ENCODE results near the gene PRKCA. TPM values are rescaled to one million over a fixed set of nuclear protein-coding genes. Genes with fewer than 3 reads are reported as not detected.

The PRKCA gene
- total RNA-seq, 4 donors from 2014 or later: 9.0 to 76.1 (median 15.1) TPM

- no peaks in the 10 kb centered on the region for H3K9me3 ChIP-seq
- no peak overlapping the region for H3K27ac ChIP-seq
- H3K4me3 ChIP-seq: no peak overlapping the region
- H3K36me3 ChIP-seq: no peaks in the 10 kb centered on the region
- no peaks in the 10 kb centered on the region for H3K27me3 ChIP-seq
- intact Hi-C loops (cut with DNase I; ENCODE audit: low total_unique reads): no loop called here
- DNase-seq: no peak
- TF ChIP-seq POLR2A (IDR thresholded peaks at IDR 0.05): no peak
- TF ChIP-seq, protein P1, sequence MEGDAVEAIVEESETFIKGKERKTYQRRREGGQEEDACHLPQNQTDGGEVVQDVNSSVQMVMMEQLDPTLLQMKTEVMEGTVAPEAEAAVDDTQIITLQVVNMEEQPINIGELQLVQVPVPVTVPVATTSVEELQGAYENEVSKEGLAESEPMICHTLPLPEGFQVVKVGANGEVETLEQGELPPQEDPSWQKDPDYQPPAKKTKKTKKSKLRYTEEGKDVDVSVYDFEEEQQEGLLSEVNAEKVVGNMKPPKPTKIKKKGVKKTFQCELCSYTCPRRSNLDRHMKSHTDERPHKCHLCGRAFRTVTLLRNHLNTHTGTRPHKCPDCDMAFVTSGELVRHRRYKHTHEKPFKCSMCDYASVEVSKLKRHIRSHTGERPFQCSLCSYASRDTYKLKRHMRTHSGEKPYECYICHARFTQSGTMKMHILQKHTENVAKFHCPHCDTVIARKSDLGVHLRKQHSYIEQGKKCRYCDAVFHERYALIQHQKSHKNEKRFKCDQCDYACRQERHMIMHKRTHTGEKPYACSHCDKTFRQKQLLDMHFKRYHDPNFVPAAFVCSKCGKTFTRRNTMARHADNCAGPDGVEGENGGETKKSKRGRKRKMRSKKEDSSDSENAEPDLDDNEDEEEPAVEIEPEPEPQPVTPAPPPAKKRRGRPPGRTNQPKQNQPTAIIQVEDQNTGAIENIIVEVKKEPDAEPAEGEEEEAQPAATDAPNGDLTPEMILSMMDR (IDR thresholded peaks at IDR 0.05): no peak
- H3K4me1 ChIP-seq: no peaks in the 10 kb centered on the region
These were observed 529.2 kb downstream of the PRKCA start for GRCh38 chr17:66831383-66832210.

DNA sequence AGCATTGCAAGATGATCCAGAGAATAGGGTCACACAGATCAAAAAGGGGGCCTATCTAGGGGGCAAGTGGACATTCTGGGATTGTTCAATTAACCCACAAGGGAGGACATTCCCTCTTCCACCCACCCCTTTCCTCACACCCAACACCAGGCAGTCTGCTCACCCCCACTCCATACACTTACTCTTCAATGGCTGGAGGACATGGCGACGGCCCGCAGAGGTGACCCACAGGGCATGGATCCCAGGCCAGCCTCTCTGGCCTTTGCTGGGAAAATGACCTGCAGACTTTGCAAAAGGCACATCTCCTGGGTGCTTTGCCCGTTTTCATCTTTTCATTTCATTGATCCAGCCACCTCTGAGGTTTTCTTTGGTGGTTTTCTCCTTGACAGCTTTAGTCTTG lies 530.8 kb downstream of the PRKCA start:
- Histone ChIP-seq H3K27ac (no peak overlapping the region), H3K27me3 (no peaks in the 10 kb centered on the region), H3K4me3 (no peak overlapping the region), H3K4me1 (no peaks in the 10 kb centered on the region), H3K36me3 (no peaks in the 10 kb centered on the region), H3K9me3 (no peaks in the 10 kb centered on the region)
- no peak for DNase-seq
- intact Hi-C loops (cut with DNase I; ENCODE audit: low total_unique reads): no loop called here
- TF ChIP-seq, protein P1 (IDR thresholded peaks at IDR 0.05): no peak
- no peak for TF ChIP-seq POLR2A (IDR thresholded peaks at IDR 0.05)

- no peaks in the 10 kb centered on the region for H3K36me3 ChIP-seq
- no peak for DNase-seq
- H3K27ac ChIP-seq: no peak overlapping the region
- TF ChIP-seq, protein P1 (IDR thresholded peaks at IDR 0.05): no peak
- no peak for TF ChIP-seq POLR2A (IDR thresholded peaks at IDR 0.05)
- no peaks in the 10 kb centered on the region for H3K4me1 ChIP-seq
- no peaks in the 10 kb centered on the region for H3K9me3 ChIP-seq
- H3K27me3 ChIP-seq: no peaks in the 10 kb centered on the region
- intact Hi-C loops (cut with DNase I; ENCODE audit: low total_unique reads): no loop called here
- no peak overlapping the region for H3K4me3 ChIP-seq
These were observed 532.1 kb downstream of the PRKCA start for GRCh38 chr17:66834426-66834918.

DNA sequence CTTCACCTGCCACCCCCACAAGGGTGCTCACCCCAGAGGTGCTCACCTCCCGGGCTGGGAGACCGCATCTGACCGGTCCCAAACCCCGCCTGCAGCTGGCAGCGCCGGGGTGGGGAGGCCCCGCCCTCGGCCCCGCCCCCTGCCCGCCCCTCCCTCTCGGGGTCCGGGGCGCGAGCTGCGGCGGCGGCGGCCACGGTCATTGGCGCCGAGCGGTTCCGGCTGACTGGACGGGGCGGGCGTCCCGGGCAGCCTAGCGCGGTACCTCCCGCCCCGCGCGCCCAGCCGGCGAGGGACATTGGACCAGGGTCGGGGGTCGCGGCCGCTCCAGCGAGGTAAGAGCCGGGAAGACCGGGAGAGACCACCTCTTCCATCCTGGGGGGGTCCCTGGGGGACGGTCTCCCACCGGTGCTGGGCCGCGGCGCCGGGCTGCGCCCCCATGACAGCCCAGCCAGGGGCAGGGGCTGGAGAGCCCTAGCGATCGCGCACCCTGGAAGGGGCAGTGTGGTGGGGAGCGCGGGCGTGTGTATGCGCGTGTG lies 532.6 kb downstream of the PRKCA start, which contains the start of gene CACNG5:
Gene CACNG5, plus strand, starts transcription at position 199 of the 536 bp plus-strand sequence. CDS start 42,216 bp downstream, outside the sequence.
- intact Hi-C loops (cut with DNase I; ENCODE audit: low total_unique reads): no loop called here
- DNase-seq: no peak
- Histone ChIP-seq H3K27ac (no peak within 1 kb of the TSS), H3K36me3 (no peaks in the 10 kb centered on the region), H3K4me1 (no peaks in the 10 kb centered on the region), H3K9me3 (no peaks in the 10 kb centered on the region), H3K27me3 (no peaks in the 10 kb centered on the region), H3K4me3 (no peak within 1 kb of the TSS)
- TF ChIP-seq, protein P1 (IDR thresholded peaks at IDR 0.05): no peak
- no peak for TF ChIP-seq POLR2A (IDR thresholded peaks at IDR 0.05)

GRCh38 chr17:66835476-66835875 lies 533.1 kb downstream of the PRKCA start:
- intact Hi-C loops (cut with DNase I; ENCODE audit: low total_unique reads): no loop called here
- Histone ChIP-seq H3K9me3 (no peaks in the 10 kb centered on the region), H3K4me1 (no peaks in the 10 kb centered on the region), H3K36me3 (no peaks in the 10 kb centered on the region), H3K27ac (no peak overlapping the region), H3K4me3 (no peak overlapping the region), H3K27me3 (no peaks in the 10 kb centered on the region)
- TF ChIP-seq POLR2A (IDR thresholded peaks at IDR 0.05): no peak
- TF ChIP-seq, protein P1 (IDR thresholded peaks at IDR 0.05): no peak
- no peak for DNase-seq

Measured in uterus (tissue), 4 donors.